OCI-M2 (cell line): Measurements from ENCODE around the gene ERVW-1.
A peak's percentile ranks its signal among the peaks of the same experiment; 100 is the strongest.
"Not testable (repeated sequence)": the region's sequence is repeated elsewhere in the genome, so short reads cannot be mapped to it uniquely, and the experiment has no call there.

ENCODE experiments used
- DNase-seq: peaks from one replicate; lab custom pipeline; 2025; ENCODE audit not compliant: unreplicated experiment; lab: John Stamatoyannopoulos, UW

Gene ERVW-1

GRCh38 chr7:92475261-92475770, 2.4 kb downstream of the ERVW-1 start:
- not testable (repeated sequence) for DNase-seq

- DNase-seq: not testable (repeated sequence)
These were observed 3.8 kb downstream of the ERVW-1 start for GRCh38 chr7:92473989-92474388.

- DNase-seq: not testable (repeated sequence)
These were observed 9.2 kb downstream of the ERVW-1 start for GRCh38 chr7:92468589-92468988.

- no peak for DNase-seq
These were observed 11.1 kb downstream of the ERVW-1 start for GRCh38 chr7:92466682-92467081.

GRCh38 chr7:92464515-92464914, 13.2 kb downstream of the ERVW-1 start:
- DNase-seq: no peak

GRCh38 chr7:92462560-92462959, 15.2 kb downstream of the ERVW-1 start:
- DNase-seq: no peak

GRCh38 chr7:92461027-92462003, 16.4 kb downstream of the ERVW-1 start:
- no peak for DNase-seq

GRCh38 chr7:92460510-92460909, 17.2 kb downstream of the ERVW-1 start:
- no peak for DNase-seq

GRCh38 chr7:92460109-92460508, 17.6 kb downstream of the ERVW-1 start:
- no peak for DNase-seq

GRCh38 chr7:92456236-92456635, 21.5 kb downstream of the ERVW-1 start:
- no peak for DNase-seq

GRCh38 chr7:92451645-92452044, 26.1 kb downstream of the ERVW-1 start:
- no peak for DNase-seq

GRCh38 chr7:92448205-92448747, 29.5 kb downstream of the ERVW-1 start:
- DNase-seq: no peak

GRCh38 chr7:92447345-92448204, 30.2 kb downstream of the ERVW-1 start, which contains the start of gene GATAD1:
Gene GATAD1, plus strand, starts transcription at chr7:92447482. Its CDS starts 248 bp downstream, at chr7:92447730.
- DNase-seq: peak; percentile 50

GRCh38 chr7:92446869-92447344, 30.8 kb downstream of the ERVW-1 start:
- DNase-seq: no peak

- DNase-seq: not testable (repeated sequence)
These were observed 35.0 kb downstream of the ERVW-1 start for GRCh38 chr7:92442720-92443119.

GRCh38 chr7:92437956-92438491, 39.7 kb downstream of the ERVW-1 start:
- DNase-seq: no peak

- DNase-seq: no peak
These were observed 40.9 kb downstream of the ERVW-1 start for GRCh38 chr7:92436612-92437445.

- no peak for DNase-seq
These were observed 42.2 kb downstream of the ERVW-1 start for GRCh38 chr7:92435542-92435941.

- DNase-seq: no peak
These were observed 44.7 kb downstream of the ERVW-1 start for GRCh38 chr7:92433019-92433418.
